Gastrocnemius medialis (tissue), 4 donors: ENCODE results near the gene SLC6A19.

Source experiments
- POLR2A ChIP-seq, 2 donors: fragments of 450-650 bp; IDR thresholded peaks; one replicate each; pipeline ENCODE4 v1.6.1; 2017; ENCODE audit warnings: antibody characterized with exemption in 2 of 2, mild to moderate bottlenecking in 2 of 2, moderate library complexity in 2 of 2
- TF ChIP-seq, protein P1 (sequence below), 5 experiments: fragments of 450-650 bp in 3 of 5; fragments of 200-600 bp in 2 of 5; sonication (generic) in 2 of 5; IDR thresholded peaks in 4 of 5; conservative IDR thresholded peaks in 1 of 5; 1 replicate in 4 of 5; 2 replicates in 1 of 5; pipeline ENCODE4 v1.5.1; 2016 to 2019; ENCODE audit warnings: antibody characterized with exemption in 5 of 5, mild to moderate bottlenecking in 3 of 5, moderate library complexity in 3 of 5

DNA sequence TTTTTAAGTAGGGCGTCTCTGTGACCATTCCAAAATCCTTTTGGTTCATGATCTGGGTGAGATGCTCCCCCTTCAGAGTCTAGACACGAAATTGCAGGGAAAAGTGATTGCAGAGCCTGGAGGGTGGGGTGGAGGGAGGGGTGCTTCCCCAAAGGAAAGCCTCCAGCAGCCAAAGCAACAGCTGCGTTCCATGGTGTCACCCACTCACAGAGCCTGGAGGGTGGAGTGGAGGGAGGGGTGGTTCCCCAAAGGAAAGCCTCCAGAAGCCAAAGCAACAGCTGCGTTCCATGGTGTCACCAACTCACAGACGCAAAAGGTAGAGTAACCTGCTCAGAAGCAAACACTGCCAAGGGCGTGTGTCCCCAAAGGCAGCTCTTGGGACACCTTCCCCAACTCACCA, 46.4 kb downstream of the SLC6A19 start:
- TF ChIP-seq, protein P1, sequence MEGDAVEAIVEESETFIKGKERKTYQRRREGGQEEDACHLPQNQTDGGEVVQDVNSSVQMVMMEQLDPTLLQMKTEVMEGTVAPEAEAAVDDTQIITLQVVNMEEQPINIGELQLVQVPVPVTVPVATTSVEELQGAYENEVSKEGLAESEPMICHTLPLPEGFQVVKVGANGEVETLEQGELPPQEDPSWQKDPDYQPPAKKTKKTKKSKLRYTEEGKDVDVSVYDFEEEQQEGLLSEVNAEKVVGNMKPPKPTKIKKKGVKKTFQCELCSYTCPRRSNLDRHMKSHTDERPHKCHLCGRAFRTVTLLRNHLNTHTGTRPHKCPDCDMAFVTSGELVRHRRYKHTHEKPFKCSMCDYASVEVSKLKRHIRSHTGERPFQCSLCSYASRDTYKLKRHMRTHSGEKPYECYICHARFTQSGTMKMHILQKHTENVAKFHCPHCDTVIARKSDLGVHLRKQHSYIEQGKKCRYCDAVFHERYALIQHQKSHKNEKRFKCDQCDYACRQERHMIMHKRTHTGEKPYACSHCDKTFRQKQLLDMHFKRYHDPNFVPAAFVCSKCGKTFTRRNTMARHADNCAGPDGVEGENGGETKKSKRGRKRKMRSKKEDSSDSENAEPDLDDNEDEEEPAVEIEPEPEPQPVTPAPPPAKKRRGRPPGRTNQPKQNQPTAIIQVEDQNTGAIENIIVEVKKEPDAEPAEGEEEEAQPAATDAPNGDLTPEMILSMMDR (IDR thresholded peaks at IDR 0.05 in 4 of 5, conservative IDR thresholded peaks at IDR 0.05 in 1 of 5) = no peak
- no peak for TF ChIP-seq POLR2A (IDR thresholded peaks at IDR 0.05)
